SU-DHL-6 (cell line): Measurements from ENCODE around the gene PDHB.

Experiments used
- H2AFZ ChIP-seq: fragments of 200-600 bp; sonication (generic); 2 replicates; pipeline ENCODE4 v1.6.1; 2014; ENCODE audit warnings: low read depth, mild to moderate bottlenecking, moderate library complexity, mixed read lengths, antibody characterized with exemption, low read length; ENCODE audit not compliant: severe bottlenecking
- H3F3A ChIP-seq: fragments of 200-600 bp; shearing (Covaris generic); 2 replicates; pipeline ENCODE4 v1.6.0; 2016; ENCODE audit warnings: antibody characterized with exemption, mild to moderate bottlenecking; ENCODE audit not compliant: insufficient read depth
- H3K27ac ChIP-seq: fragments of 200-600 bp; sonication (generic); 2 replicates; pipeline ENCODE4 v1.5.1; 2016; ENCODE audit warnings: low read depth, mild to moderate bottlenecking, low read length, moderate library complexity, mixed read lengths
- H3K27me3 ChIP-seq: fragments of 200-600 bp; sonication (generic), shearing (Covaris generic); 2 replicates; pipeline ENCODE4 v1.6.0; 2014; ENCODE audit warnings: mild to moderate bottlenecking, low read length
- H3K36me3 ChIP-seq: fragments of 200-600 bp; sonication (generic); 2 replicates; pipeline ENCODE4 v1.6.1; 2014; ENCODE audit warnings: mild to moderate bottlenecking, low read length, mixed read lengths
- H3K4me2 ChIP-seq: fragments of 300-600, 200-600 bp; shearing (Covaris generic), sonication (generic); 2 replicates; pipeline ENCODE4 v1.6.0; 2014; ENCODE audit warnings: low read length, low read depth, mild to moderate bottlenecking; ENCODE audit not compliant: poor library complexity, severe bottlenecking
- H3K4me3 ChIP-seq: fragments of 200-600 bp; sonication (generic); 2 replicates; pipeline ENCODE4 v1.5.1; 2014; ENCODE audit warnings: antibody characterized with exemption, low read length, mild to moderate bottlenecking, mixed read lengths; ENCODE audit not compliant: insufficient read depth, poor library complexity, severe bottlenecking
- H3K79me2 ChIP-seq: fragments of 200-600 bp; sonication (generic); 2 replicates; pipeline ENCODE4 v1.6.1; 2014; ENCODE audit warnings: mild to moderate bottlenecking, low read length, moderate library complexity; ENCODE audit not compliant: insufficient read depth
- H3K9ac ChIP-seq: fragments of 200-600 bp; sonication (generic); 2 replicates; pipeline ENCODE4 v1.7.0; 2014; ENCODE audit warnings: mild to moderate bottlenecking, low read length
- H3K9me2 ChIP-seq: fragments of 200-600 bp; sonication (generic); replicated peaks from 2 replicates; pipeline ENCODE4 v1.6.1; 2014; ENCODE audit warnings: low read length; ENCODE audit not compliant: insufficient read depth
- H3K9me3 ChIP-seq: fragments of 200-600 bp; sonication (generic); 2 replicates; pipeline ENCODE4 v1.6.1; 2014; ENCODE audit warnings: low read length, mixed read lengths; ENCODE audit not compliant: insufficient read depth
- H4K20me1 ChIP-seq: fragments of 200-600 bp; sonication (generic); 2 replicates; pipeline ENCODE4 v1.6.1; 2014; ENCODE audit warnings: low read depth, mild to moderate bottlenecking, antibody characterized with exemption, low read length, moderate library complexity, mixed read lengths
- EZH2phosphoT487 ChIP-seq: fragments of 200-600 bp; sonication (generic), shearing (Covaris generic); conservative IDR thresholded peaks from 2 replicates; pipeline ENCODE4 v1.6.1; 2018; ENCODE audit warnings: mild to moderate bottlenecking, antibody characterized with exemption, low read length, moderate library complexity, mixed read lengths
- TF ChIP-seq, protein P1 (sequence below): fragments of 200-600 bp; sonication (generic); IDR thresholded peaks from one replicate; pipeline ENCODE4 v1.5.1; 2017; ENCODE audit warnings: antibody characterized with exemption, mild to moderate bottlenecking, low read length, moderate library complexity; ENCODE audit not compliant: insufficient read depth, poor library complexity, severe bottlenecking

Gene PDHB

DNA sequence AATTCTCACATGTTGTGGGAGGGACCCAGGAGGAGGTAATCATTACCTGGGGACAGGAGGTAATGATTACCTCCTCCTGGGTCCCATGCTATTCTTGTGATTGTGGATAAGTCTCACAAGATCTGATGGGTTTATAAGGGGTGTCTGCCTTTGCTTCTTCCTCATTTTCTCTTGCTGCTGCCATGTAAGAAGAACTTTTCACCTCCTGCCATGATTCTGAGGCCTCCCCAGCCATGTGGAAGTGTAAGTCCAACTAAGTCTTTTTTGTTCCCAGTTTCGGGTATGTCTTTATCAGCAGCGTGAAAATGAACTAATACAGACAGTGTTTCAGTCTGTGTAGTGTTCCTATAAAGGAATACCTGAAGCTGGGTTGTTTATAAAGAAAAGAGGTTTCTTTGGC lies 45.1 kb upstream of the PDHB start:
- no peaks in the 10 kb centered on the region for H3K36me3 ChIP-seq
- H4K20me1 ChIP-seq, result no peaks in the 10 kb centered on the region
- no peaks in the 10 kb centered on the region for H3K9me2 ChIP-seq
- H2AFZ ChIP-seq, result no peak overlapping the region
- no peak overlapping the region for H3K4me2 ChIP-seq
- no peaks in the 10 kb centered on the region; the same call in 1 of the 2 replicates for H3K27me3 ChIP-seq
- H3K9ac ChIP-seq, result no peak overlapping the region
- no peak overlapping the region for H3K27ac ChIP-seq
- TF ChIP-seq EZH2phosphoT487, result no peak
- TF ChIP-seq, protein P1, sequence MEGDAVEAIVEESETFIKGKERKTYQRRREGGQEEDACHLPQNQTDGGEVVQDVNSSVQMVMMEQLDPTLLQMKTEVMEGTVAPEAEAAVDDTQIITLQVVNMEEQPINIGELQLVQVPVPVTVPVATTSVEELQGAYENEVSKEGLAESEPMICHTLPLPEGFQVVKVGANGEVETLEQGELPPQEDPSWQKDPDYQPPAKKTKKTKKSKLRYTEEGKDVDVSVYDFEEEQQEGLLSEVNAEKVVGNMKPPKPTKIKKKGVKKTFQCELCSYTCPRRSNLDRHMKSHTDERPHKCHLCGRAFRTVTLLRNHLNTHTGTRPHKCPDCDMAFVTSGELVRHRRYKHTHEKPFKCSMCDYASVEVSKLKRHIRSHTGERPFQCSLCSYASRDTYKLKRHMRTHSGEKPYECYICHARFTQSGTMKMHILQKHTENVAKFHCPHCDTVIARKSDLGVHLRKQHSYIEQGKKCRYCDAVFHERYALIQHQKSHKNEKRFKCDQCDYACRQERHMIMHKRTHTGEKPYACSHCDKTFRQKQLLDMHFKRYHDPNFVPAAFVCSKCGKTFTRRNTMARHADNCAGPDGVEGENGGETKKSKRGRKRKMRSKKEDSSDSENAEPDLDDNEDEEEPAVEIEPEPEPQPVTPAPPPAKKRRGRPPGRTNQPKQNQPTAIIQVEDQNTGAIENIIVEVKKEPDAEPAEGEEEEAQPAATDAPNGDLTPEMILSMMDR, result no peak
- H3K4me3 ChIP-seq, result no peak overlapping the region
- no peaks in the 10 kb centered on the region for H3K9me3 ChIP-seq
- no peaks in the 10 kb centered on the region for H3K79me2 ChIP-seq
- no peaks in the 10 kb centered on the region for H3F3A ChIP-seq

- H3F3A ChIP-seq, result no peaks in the 10 kb centered on the region
- no peaks in the 10 kb centered on the region for H3K36me3 ChIP-seq
- H3K27me3 ChIP-seq, result no peaks in the 10 kb centered on the region
- H3K9ac ChIP-seq, result no peak overlapping the region
- no peak overlapping the region for H3K4me2 ChIP-seq
- H3K79me2 ChIP-seq, result no peaks in the 10 kb centered on the region
- H2AFZ ChIP-seq, result no peak overlapping the region
- H3K9me2 ChIP-seq, result no peaks in the 10 kb centered on the region
- H4K20me1 ChIP-seq, result no peaks in the 10 kb centered on the region
- no peak for TF ChIP-seq EZH2phosphoT487
- TF ChIP-seq, protein P1, result no peak
- H3K4me3 ChIP-seq, result no peak overlapping the region
- no peak overlapping the region for H3K27ac ChIP-seq
- no peaks in the 10 kb centered on the region for H3K9me3 ChIP-seq
Observed at GRCh38 chr3:58474967-58475578, 41.4 kb upstream of the PDHB start.

DNA sequence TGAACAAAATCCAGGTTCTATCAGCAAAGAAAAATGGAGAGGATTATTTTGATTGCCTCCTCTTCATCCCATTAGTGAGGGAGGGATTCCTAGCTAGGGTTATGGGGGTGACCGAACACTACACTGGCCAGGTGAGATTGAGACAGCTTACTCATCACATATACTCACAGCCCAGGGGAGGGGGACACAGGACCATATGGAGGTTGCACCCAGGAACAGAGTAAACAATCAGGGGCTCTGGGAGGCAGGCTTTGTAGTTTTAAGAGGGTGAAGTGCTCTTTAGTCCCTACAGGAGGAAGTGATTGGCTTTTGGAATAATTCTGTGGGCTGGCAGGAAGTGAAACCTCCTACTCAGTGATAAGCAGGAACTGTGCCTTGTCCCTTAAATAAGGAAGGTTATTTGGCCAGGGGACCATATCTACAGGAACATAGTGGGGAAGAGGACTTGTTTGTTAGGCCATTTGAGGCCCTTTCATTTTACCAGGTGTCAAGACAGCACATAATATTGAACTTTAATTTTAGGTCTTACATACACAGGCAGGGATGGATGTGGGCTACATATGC lies 40.8 kb upstream of the PDHB start:
- Histone ChIP-seq H3K4me2 (no peak overlapping the region), H3K9me2 (no peaks in the 10 kb centered on the region), H3K9me3 (no peaks in the 10 kb centered on the region), H3K36me3 (no peaks in the 10 kb centered on the region), H2AFZ (no peak overlapping the region), H3F3A (no peaks in the 10 kb centered on the region), H3K27ac (no peak overlapping the region), H3K9ac (no peak overlapping the region), H3K4me3 (no peak overlapping the region), H3K27me3 (no peaks in the 10 kb centered on the region), H3K79me2 (no peaks in the 10 kb centered on the region), H4K20me1 (no peaks in the 10 kb centered on the region)
- TF ChIP-seq, protein P1, result no peak
- no peak for TF ChIP-seq EZH2phosphoT487
